ENCODE data around the gene PPM1L. TPM values are rescaled to one million over a fixed set of nuclear protein-coding genes. Genes with fewer than 3 reads are reported as not detected.
A peak's percentile ranks its signal among the peaks of the same experiment; 100 is the strongest.
"Not testable (repeated sequence)": the region's sequence is repeated elsewhere in the genome, so short reads cannot be mapped to it uniquely, and the experiment has no call there.

The PPM1L gene
- total RNA-seq (10 to 100 TPM in 5 of 7 donors, 1 to 10 TPM in 2; 3.9 to 12.1 (median 10.5) TPM), polyA plus RNA-seq (1 to 10 TPM; 2.2 to 7.5 TPM)
- long read RNA-seq, donor 1, partial matches to known transcripts = 0 of 1 reads
- long read RNA-seq, donor 1, other reads (novel, unspliced or antisense) = 1 of 1 reads
- long read RNA-seq, donor 2 = 0 reads
- long read RNA-seq, donor 3 = 0 reads

GRCh38 chr3:160755776-160756304 lies at the start of gene PPM1L:
TSS of gene PPM1L (plus strand) at chr3:160756231.
- intact Hi-C loops (cut with DNase I) = loop anchor here in 2 of 4 donors (10.0 kb wide), 1 partner anchor 191 kb away; the partner anchor contains the start of gene KPNA4 (in 2 of the 2)
- no peaks in the 10 kb centered on the region for H3K9me3 ChIP-seq
- 0 to 1% (median 1%) methylated on average over 58 to 64 of the region's 64 CpGs for WGBS, 3 donors
- H3K27me3 ChIP-seq = no peaks in the 10 kb centered on the region
- peaks cover 6% of the 10 kb centered on the region for H3K4me1 ChIP-seq (ENCODE audit: insufficient read depth)
- TF ChIP-seq EP300 (IDR thresholded peaks at IDR 0.05) (no peak), POLR2A (IDR thresholded peaks at IDR 0.05) (no peak), CTCF (IDR thresholded peaks at IDR 0.05) (no peak)
- H3K27ac ChIP-seq = peak within 1 kb of the TSS; percentile 79 to 90
- no peaks in the 10 kb centered on the region for H3K36me3 ChIP-seq
- peak within 1 kb of the TSS; percentile 59 for H3K4me3 ChIP-seq
- DNase-seq = peak in 4 of 5 donors; percentile 31 to 72 (median 51)

GRCh38 chr3:160707187-160707794 lies 48.7 kb upstream of the PPM1L start:
- Histone ChIP-seq H3K4me3 (no peak overlapping the region), H3K27me3 (no peaks in the 10 kb centered on the region), H3K36me3 (no peaks in the 10 kb centered on the region), H3K4me1 (ENCODE audit: insufficient read depth) (no peaks in the 10 kb centered on the region), H3K27ac (no peak overlapping the region), H3K9me3 (no peaks in the 10 kb centered on the region)
- intact Hi-C loops (cut with DNase I) = loop anchor here (5.0 to 10.0 kb wide), 3 partner anchors 235 to 718 kb away; no protein-coding TSS in a partner anchor
- 18 to 22% (median 18%) methylated on average over 4 of the region's 4 CpGs for WGBS, 3 donors
- DNase-seq = peak in 2 of 5 donors; percentile 19 to 28
- peak; percentile 13 to 41 (median 40) for TF ChIP-seq CTCF (IDR thresholded peaks at IDR 0.05)
- TF ChIP-seq POLR2A (IDR thresholded peaks at IDR 0.05) = no peak
- no peak for TF ChIP-seq EP300 (IDR thresholded peaks at IDR 0.05)

- no peaks in the 10 kb centered on the region for H3K9me3 ChIP-seq
- no peaks in the 10 kb centered on the region for H3K36me3 ChIP-seq
- DNase-seq = no peak
- H3K4me3 ChIP-seq = no peak overlapping the region
- no peak overlapping the region for H3K27ac ChIP-seq
- TF ChIP-seq POLR2A (IDR thresholded peaks at IDR 0.05) = no peak
- TF ChIP-seq EP300 (IDR thresholded peaks at IDR 0.05) = no peak
- TF ChIP-seq CTCF (IDR thresholded peaks at IDR 0.05) = no peak
- intact Hi-C loops (cut with DNase I) = loop anchor here (5.0 to 10.0 kb wide), 3 partner anchors 233 to 715 kb away; no protein-coding TSS in a partner anchor
- WGBS, 3 donors = 89 to 94% (median 89%) methylated on average over 3 of the region's 3 CpGs
- no peaks in the 10 kb centered on the region for H3K27me3 ChIP-seq
- no peaks in the 10 kb centered on the region for H3K4me1 ChIP-seq (ENCODE audit: insufficient read depth)
Observed at GRCh38 chr3:160709477-160710182, 46.4 kb upstream of the PPM1L start.

- 85 to 93% (median 86%) methylated on average over 3 of the region's 3 CpGs for WGBS, 3 donors
- H3K4me3 ChIP-seq; H3K36me3 ChIP-seq; H3K27me3 ChIP-seq; H3K27ac ChIP-seq; H3K9me3 ChIP-seq; intact Hi-C loops (cut with DNase I); H3K4me1 ChIP-seq (ENCODE audit: insufficient read depth); DNase-seq: not testable (repeated sequence)
Observed at GRCh38 chr3:160713144-160713543, 42.9 kb upstream of the PPM1L start.

Data from ovary (tissue), 10 donors.